GM18526 (cell line): ENCODE data around the gene SLC5A6.

Source experiments
- POLR2A ChIP-seq: IDR thresholded peaks from 3 replicates; pipeline ENCODE4 v1.6.1; 2011; ENCODE audit not compliant: insufficient read length; ENCODE audit errors: extremely low read depth

Gene SLC5A6

DNA sequence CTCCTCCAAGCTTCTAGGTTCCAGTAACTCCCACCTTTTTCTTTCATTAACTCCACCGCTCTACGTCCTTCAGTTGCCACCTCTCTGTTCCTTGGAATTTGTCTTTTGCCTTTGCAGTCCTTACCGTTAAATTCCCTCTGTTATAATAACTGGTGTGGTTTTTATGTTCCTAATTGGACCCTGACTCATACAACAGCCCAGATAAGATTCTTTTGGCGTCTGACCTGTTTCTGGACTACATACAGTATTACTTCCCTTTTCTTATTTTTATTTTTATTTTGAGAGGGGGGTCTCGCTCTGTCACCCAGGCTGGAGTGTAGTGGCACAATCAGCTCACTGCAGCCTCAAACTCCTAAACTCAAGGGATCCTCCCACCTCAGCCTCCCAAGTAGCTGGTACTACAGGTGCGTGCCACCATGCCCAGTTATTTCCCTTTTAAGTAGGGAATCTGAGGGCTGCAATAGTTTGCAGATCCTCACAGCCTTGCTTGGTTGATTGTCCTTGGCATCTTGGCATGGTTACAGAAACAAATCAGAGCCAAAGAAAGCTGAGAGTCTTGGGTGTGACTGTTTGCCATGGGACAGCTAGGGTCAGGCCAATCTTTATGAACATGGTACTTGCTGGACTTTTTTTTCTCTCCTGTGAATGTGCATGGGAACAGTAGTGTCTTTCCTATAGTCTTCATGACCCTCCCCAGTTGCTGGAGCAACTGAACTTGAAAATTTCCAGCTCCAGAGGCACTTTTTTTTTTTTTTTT lies 41.3 kb downstream of the SLC5A6 start:
- no peak for TF ChIP-seq POLR2A

DNA sequence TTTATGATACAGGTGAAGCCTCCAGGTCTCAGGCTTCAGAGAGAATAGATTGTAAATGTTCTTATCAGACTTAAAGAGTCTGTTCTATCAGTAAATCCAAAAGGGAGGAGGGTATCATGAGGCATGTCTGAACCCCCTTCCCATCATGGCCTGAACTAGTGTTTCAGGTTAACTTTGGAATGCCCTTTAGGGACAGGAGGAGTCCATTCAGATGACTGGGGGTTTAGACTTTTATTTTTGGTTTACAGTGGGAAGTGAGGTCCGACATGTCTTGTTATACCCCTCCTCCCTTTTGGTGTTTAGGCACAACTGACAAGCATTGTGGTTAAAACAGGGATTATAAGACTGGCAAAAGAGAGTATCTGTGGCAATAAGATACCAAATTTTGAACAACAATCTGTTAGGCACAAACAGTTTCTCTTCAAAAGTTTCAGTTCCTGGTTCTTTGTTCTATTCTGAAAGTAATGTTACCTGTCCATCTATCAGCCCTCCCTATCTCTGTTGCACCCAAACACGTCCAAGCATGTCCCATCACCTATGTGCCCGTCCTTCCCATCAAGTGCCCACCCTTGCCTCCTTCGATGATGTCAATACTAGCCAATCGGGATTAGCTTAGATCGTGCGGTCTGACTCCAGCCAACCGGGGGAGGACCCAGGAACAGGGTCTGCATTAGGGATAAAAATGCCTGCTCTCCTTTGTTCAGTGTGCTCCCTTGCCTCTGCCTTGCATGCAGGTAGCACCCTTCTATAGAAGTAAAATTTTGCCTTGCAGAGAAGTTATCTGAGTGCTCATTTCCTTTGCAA lies 46.9 kb downstream of the SLC5A6 start:
- TF ChIP-seq POLR2A, result no peak

DNA sequence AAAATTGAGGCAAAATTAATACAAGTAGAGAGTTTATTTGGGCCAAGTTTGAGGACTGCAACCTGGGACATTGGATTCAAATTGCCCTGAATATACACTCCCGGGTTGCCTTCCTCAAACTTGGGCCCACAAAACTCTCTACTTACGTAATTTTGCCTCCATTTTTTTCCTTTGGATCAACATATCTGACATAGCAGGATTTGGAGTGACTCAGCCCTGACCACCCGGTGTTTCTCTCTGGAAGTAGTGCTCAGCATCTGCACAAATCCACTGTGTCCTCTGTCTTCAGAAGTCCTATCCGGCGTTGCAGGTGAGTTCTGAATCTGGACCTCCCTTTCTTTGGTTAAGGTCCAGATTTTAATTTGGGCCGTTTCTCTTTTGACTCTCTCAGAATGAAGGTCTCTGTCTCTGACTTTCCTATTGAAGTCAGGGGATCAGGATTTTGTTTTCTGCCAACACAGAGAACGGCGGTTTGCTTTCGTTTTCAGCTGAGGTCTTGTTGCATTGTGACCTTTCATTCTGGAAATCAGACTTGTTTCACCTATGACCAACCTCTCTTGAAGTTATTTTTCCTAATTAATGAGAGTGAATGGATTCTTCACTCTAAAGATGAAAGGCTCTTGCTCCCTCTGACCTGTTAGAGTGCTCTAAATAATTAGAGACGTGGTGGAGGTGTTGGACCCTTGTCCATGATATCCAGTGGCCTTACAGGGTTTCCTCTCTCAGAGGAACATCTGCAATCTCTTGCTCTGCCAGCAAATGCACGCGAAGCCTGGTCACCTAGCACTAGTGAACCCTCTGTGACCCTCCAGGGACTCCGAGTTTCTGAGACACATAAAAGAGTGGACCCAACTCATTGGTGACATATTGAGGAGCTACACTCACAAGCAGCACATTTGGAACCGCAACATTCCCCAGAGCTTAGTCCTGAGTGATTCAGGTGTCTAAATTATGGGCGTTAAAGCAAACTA lies 49.6 kb downstream of the SLC5A6 start:
- TF ChIP-seq POLR2A, result no peak

DNA sequence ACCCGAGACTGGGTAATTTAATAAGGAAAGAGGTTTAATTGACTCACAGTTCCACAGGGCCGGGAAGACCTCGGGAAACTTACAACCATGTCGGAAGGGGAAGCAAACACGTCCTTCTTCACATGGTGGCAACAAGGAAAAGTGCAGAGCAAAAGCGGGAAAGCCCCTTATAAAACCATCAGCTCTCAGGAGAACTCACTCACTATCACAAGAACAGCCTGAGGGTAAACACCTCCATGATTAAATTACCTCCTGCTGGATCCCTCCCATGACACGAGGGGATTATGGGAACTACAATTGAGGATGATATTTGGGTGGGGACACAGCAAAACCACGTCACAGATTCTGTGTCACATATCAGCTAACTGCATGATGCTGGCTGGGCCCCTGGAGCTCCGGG lies 51.9 kb downstream of the SLC5A6 start:
- TF ChIP-seq POLR2A, result no peak

DNA sequence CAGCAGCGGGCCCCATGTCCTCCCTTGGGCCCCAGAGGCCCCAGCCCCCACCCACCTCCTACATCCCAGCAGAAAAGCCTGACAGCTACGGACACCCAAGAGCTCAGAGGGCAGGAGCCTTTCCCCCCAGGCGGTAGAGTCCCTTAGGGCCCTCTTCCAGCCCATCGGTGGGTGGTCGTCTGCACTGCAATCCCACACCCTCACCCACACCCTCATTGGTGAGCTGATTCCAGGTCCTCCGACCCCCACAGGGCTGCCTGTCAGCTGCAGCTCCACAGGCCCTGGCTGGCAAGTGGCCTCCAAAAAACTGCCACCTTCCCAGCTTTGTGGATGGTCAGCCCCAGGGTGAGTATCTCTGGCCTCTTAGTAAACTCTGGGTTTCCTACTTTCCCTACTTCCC lies 52.8 kb downstream of the SLC5A6 start:
- TF ChIP-seq POLR2A, result no peak

DNA sequence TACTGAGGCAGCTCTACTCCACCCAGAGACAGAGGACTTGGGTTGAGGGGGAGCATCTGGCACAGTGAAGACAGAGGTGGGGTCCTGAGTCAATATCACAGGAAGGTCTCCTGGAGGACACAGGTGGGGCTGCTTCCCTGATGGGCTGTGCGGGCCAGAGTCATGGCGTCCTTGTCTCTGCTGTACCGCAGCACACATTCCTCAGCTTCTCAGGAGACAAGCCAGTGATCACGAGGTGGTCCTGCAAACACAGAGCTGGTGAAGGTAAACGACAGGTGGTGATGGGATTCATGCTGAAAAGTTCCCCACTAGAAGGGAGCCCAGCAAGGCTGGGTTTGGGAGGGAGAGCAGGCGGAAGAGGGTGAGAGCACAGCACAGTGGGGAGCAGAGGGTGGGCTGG lies 53.6 kb downstream of the SLC5A6 start:
- TF ChIP-seq POLR2A, result no peak

DNA sequence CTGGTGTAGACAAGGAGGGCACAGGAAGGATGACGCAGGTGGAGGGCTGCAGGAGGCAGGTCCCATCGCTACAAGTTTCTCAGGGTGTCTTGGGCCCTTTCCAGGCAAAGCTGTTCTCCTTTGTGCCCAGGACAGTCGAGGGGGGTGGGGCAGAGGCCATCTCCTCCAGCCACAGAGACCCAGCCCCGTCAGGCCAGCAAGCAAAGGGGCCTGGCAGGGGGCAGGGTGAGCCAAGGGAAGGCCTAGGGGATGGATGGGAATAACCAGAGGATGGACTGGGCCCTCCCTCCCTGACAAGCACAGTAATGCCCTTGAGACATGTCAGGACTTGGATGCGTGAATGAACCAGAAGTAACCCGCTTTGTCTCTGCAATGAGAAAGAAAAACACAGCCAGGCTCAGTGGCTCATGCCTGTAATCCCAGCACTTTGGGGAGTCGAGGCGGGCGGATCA lies 57.0 kb downstream of the SLC5A6 start:
- no peak for TF ChIP-seq POLR2A

DNA sequence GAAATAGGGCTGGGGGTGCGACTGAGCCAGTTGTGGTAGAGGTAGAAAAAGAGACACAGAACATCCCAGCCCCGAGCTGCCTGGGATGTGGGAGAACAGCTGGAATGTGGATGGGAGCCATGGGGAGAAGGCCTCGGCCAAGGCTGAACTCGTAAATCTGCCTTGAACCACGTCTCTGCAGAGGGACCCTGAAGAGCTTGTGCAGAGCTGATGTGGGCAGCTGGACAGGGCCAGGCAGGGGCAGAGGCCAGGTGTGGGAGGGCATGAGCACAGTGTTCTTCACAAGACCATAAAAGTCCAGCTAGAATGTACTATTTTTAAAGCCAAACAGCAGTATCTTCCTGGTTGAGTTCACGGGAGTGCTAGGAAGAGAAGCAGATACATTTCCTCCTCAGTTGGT lies 57.6 kb downstream of the SLC5A6 start:
- TF ChIP-seq POLR2A, result no peak

DNA sequence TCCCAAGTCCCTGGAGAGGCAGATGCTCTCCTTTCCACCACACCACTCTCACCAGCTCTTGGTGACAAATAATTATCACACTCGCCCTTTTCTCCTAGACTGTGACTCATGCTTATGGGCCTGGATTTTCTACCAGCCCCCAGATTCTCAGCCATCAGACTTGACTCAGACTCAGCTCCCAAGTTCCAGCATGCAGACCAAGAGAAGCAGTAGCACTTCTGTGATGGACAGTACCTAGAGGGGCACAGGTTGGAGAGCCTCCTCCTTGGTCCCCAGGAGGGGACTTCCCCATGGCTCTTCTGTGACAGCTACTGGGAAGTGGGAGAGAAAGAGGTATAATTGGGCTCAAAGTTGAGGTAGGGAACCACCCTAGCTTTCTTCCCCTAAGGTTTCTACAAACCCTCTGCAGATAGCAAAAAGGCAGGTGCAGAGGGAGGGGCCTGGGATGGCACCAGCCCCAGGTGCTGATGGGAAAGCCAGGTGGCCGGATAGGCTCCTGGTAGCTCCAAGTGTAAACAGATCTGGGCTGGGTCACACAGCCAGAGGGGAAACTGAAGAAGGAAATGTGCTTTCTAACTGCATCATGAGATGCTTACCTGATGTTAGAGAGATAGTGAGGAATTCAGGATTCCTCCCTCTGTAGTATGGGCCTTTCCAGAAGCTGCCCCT lies 59.1 kb downstream of the SLC5A6 start:
- TF ChIP-seq POLR2A, result no peak

DNA sequence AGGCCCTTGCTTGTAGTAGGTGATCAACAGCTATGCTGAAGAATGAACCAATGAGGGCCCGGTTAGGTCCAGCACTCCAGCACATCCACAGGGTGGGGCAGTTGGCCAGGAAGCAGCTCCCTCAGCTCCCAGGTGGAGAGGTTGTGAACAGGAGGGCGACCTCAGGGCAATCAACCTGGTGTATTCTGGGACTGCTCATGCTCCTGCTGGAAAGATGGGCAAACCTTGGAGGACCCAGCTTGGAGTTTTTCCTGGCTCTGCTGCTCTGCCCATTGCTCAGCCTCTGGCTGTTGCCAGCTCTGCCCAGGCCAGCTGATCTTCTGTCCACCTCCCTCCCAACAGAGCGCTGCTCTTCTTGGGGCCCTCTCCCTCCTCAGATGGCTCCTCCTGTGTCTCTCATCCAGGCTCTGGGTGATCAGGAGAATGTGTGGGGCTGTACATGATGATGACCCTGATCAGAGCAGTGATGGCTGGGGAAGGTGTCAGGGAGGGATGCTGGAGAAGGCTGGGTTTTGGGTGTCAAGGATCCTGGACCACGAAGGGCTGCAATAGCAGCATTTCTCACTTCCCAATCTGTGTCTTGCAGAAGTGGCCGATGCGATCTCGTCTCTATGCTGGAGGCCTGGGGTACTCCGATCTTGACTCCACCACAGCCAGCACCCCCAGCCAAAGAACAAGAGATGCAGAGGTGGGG lies 59.8 kb downstream of the SLC5A6 start:
- no peak for TF ChIP-seq POLR2A

DNA sequence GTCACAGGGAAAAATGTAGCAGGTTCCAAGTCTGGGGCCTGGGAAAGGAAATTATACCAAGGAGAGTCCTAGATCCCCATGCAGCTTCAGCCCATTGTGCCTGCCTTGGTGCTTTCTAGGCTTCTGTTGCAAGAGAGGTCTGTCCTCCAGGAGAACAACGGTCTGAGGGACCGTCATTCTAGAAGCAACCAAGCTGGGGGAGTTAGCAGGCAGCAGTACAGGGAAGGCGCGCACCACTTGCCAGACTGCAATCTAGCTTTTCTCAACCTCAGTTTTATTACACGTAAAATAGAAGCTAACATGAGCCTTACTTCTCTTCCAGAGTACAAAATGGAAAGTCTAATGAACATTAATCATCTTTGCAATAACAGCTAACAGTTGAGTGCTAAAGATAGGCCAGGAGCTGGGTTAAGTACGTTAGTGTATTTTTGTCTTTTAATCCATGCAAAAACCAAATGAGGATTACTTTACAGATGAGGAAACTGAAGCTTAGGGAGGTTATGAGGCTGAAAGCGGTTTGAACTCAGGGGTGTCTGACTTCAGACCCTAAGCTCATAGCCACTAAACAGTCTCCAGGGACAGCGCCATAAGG lies 61.3 kb downstream of the SLC5A6 start:
- no peak for TF ChIP-seq POLR2A
